DMS79 (cell line): ENCODE results near the gene LGALS8.

Experiments used
- DNase-seq: peaks from one replicate; lab custom pipeline; 2025; lab: John Stamatoyannopoulos, UW

LGALS8 gene

DNA sequence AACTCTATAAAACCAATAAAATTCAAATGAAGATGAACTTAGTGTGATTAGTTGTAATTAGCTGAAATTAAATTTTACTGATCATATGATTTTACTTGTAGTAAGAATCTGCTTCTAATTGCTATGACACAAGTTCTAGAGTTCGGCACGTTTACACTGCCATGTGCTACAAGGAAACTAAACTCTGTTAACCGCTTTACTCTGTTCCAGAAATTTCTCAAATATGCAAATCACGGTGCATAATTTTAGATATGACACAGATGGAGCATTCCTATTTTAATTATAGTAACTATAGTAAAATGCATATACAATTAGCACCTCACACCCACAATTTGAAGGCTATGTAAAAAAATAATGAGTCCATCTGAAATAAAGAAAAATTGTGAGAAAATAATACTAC is 65.7 kb downstream of the LGALS8 start:
- no peak for DNase-seq

DNA sequence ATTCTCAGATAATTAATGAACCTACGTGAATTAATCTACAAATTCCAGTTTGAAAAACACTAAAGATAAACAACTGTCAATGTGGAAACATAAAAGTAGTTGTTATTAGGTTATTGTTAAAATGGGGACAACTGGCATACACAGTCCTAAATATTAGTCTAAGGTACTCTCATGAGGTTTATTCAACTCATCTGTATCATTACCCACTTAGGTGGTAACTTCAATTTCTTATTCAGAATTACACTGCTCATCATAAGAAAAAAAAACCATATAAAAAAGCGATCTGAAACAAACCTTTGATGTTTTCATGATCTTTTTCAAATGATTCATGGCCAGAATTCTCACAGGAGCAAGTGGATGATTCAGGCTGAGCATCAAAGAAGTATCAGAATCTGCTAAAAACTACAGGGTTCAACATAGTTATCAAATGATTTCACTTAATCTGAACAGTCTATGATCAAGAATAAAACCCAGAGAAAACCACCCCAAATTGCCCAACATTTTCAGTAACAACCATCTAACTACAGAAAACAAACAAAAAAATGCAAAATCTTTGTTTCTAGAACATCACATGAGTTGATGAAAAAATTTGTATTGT is 66.9 kb downstream of the LGALS8 start:
- no peak for DNase-seq

DNA sequence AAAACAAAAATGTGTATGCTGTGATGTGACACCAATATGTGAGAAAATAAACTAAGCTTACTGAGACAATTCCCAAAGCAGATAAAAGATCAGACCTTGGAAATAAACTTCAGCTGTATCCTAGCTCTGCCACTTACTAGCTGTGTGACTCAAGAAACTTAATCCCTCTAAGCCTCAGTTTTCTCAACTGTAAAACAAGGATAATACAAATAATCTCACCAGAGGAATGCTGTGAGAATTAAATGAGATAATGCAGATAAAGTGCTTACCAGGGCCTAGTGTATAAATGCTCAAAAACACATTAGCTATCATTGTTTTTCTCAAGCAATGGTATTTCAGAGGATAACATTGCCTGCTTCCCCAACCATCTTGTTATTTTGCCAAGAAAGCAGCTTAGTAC is 78.4 kb downstream of the LGALS8 start:
- DNase-seq: no peak
